Measurements from ENCODE around the gene KY.

DNA sequence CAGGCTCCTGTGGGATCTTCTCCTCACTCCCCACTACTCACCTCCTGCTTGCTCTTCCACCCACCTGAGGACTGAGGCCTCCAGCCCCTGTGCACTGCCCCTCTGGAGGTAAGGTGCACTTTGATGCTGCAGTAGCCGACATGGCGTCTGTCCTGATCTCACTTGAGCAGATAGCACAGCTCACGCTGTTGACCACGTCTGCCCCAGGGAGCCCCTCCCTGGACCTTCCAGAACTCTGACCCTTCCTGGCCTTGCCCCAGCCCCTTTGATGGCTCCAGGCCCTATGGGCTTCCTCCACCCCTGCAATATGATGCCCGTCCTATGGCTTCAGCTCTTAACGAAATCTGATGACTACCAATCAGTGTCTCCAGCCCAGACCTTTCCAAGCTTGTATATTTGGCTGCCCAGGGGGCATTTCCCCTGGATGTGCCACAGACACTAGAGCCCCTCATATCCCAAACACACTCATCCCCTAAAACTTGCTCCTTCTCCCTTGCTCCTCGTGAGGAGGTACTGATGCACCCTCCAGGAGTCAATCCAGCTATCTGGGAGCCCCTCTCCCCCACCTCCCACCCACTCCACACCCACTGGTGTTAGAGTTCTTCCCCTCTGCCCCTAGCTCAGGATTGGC is 27.1 kb downstream of the KY start:
- TF ChIP-seq, protein P1, sequence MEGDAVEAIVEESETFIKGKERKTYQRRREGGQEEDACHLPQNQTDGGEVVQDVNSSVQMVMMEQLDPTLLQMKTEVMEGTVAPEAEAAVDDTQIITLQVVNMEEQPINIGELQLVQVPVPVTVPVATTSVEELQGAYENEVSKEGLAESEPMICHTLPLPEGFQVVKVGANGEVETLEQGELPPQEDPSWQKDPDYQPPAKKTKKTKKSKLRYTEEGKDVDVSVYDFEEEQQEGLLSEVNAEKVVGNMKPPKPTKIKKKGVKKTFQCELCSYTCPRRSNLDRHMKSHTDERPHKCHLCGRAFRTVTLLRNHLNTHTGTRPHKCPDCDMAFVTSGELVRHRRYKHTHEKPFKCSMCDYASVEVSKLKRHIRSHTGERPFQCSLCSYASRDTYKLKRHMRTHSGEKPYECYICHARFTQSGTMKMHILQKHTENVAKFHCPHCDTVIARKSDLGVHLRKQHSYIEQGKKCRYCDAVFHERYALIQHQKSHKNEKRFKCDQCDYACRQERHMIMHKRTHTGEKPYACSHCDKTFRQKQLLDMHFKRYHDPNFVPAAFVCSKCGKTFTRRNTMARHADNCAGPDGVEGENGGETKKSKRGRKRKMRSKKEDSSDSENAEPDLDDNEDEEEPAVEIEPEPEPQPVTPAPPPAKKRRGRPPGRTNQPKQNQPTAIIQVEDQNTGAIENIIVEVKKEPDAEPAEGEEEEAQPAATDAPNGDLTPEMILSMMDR (IDR thresholded peaks at IDR 0.05; ENCODE audit: low read depth, low read length) = no peak
- TF ChIP-seq EZH2phosphoT487 (IDR thresholded peaks at IDR 0.05; ENCODE audit: low read depth) = no peak

Measured in OCI-LY3 (cell line).